COLO829 (cell line): ENCODE measurements around the gene METTL16.
"Not testable (repeated sequence)": the region's sequence is repeated elsewhere in the genome, so short reads cannot be mapped to it uniquely, and the experiment has no call there.

ENCODE experiments used
- DNase-seq: peaks from one replicate; pipeline ENCODE4 v3.0.0; 2012; ENCODE audit warnings: low spot score

The METTL16 gene

DNA sequence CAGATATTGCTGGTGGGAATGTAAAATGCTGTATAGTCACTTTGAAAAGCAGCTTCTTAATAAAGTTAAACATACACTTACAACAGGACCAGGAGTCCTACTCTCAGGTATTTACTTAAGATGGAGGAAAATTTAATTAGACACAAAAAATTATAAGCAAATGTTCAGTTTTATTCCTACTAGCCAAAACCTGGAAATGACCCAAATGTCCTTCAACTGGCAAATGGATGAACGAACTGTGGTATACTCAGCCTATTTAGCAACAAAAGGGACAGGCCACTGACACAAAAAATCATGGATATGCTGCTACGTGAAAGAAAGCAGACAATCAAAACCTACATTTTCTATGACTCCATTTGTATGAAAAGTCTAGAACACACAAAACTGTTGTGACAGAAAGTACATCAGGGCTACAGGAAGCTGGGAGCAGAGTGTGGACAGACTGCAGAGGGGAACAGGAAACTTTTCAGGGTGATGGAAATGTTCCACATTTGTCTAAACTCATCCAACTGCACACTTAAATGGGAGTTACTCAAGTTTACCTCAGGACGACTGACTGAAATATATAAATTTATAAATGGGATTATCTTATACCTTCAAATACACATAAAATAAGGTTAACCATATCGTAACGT lies 61.6 kb downstream of the METTL16 start:
- DNase-seq = no peak

DNA sequence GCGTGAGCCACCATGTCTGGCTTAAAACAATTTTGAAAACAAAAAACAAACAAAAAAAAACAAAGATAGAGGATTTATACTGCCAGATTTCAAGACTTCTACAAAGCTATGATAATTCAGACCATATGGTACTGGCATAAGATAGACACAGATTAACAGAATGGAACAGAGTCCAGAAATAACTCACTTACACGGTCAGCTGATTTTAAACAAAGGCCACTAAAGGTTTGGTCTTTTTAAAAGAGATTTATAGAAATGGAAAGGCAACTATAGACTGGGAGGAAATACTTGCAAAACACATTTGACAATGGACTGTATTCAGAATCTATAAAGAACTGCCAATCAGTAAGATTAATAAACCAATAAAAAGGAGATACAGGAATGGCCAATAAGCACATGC lies 62.2 kb downstream of the METTL16 start:
- no peak for DNase-seq

DNA sequence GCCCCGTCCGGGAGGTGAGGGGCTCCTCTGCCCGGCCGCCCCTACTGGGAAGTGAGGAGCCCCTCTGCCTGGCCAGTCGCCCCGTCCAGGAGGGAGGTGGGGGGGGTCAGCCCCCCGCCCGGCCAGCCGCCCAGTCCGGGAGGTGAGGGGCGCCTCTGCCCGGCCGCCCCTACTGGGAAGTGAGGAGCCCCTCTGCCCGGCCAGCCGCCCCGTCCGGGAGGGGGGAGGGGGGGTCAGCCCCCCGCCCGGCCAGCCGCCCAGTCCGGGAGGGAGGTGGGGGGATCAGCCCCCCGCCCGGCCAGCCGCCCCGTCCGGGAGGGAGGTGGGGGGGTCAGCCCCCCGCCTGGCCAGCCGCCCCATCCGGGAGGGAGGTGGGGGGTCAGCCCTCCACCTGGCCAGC lies 64.2 kb downstream of the METTL16 start:
- not testable (repeated sequence) for DNase-seq

DNA sequence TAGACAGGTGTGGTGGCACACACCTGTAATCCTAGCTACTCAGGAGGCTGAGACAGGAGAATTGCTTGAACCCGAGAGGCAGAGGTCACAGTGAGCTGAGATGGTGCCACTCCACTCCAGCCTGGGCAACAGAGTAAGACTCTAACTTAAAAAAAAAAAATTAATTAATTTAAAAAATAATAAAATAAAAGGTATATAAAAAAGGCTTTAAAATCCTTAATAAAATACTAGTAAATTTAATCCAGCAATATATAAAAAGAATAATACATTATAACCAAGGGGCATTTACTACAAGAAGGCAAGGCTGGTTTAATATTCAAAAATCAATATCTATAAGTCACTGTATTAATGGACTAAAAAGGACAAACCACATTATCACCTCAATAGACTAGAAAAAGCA lies 66.0 kb downstream of the METTL16 start:
- DNase-seq = no peak

DNA sequence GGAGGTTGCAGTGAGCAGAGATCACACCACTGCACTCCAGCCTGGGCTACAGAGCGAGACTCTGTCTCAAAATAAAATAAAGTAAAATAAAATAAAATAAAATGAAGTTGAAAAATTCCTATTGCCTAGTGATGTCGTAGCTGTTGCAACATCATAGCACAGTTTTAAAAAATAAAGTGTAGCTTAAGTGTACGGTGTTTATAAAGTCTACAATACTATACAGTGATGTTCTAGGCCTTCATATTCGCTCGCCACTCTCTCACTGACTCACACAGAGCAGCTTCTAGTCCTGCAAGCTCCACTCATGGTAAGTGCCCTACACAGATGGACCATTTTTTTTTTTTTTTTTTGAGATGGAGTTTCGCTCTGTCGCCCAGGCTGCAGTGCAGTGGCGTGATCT lies 67.3 kb downstream of the METTL16 start:
- DNase-seq = no peak

DNA sequence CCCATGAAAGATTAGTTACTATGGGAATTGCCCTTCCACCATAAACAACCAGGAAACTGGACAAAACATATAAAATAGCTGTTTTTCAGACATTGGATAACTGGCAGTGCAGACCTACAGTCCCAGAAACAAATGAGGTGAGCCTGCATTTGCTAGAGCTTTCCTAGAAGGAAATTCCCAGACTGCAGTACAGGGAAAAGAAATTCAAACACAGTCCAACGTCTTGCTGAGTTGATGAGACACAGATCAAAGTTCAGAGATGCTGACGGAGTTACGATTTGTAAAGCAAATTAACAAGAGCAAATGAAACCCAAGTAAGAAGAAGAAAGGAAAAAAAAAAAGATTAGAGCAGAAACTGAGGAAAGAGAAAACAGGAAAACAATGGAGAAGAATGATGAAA lies 69.5 kb downstream of the METTL16 start:
- no peak for DNase-seq

DNA sequence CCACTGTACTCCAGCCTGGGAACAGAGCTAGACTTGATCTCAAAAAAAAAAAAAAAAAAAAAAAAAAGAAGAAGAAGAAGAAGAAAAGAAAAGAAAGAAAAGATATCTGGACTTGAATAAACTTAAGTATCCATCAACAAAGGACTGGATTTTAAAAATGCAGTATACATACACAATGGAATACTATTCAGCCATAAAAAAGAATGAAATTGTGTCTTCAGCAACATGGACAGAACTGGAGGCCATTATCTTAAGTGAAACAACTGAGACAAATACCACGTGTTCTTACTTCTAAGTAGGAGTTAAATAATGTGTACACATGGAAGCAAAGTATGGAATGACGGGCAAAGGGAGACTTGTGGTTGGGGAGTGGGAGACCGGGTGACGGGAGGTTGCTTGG lies 70.8 kb downstream of the METTL16 start:
- DNase-seq = no peak

DNA sequence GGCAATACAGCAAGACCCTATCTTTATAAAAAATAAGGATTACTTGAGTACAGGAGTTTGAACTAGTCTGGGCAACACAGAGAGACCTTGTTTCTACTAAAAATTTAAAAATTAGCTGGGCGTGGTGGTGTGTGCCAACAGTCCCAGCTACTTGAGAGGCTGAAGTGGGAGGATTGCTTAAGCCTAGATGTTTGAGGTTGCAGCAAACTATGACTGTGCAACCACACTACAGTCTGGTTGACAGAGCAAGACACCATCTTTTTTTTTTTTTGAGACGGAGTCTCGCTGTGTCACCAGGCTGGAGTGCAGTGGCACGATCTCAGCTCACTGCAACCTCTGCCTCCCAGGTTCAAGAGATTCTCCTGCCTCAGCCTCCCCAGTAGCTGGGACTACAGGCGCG lies 71.7 kb downstream of the METTL16 start:
- not testable (repeated sequence) for DNase-seq

DNA sequence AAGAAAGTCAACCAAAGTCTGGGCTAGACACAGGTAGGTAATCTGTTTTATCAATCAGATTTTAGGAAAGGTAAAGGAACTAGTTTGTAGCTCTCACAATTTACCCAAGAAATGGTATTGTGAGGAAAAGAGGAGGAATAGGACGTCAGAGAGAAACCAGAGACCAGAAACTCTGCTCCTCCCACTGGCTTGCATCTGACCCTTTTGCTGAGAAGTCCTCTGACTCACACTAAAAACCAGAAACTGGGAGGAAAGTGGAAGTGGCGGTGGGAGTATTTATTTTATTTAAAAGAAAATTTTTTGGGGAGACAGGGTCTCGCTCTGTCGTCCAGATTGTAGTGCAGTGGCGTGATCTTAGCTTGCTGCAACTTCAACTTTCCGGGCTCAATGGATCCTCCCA lies 72.9 kb downstream of the METTL16 start:
- DNase-seq = no peak

DNA sequence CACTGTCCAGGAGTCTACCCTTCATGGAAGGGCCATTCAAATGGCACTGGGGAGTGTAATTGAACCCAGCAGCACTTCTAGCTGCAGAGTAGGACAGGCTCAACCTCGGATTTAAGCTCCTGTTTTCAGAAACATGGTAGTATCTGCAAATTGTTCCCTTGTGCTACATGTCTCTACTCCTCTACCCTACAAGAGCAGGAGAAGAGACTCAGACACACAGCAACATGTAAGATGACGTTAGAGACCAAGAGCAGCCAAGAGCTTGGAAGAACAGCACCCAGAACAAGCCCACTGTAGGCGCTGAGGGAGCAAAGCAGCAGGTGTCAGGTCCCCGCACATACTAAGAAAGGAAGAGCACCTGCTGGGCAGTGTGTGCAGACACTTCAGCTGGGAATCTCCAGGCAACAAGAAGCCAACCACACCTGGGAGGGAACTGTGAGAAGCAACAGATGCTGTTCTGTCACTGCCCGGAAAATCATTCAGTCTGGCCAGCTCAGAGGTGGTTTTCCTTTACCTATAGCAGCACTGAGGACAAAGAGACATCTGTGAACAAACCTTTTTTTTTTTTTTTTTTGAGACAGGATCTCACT lies 75.3 kb downstream of the METTL16 start:
- no peak for DNase-seq

DNA sequence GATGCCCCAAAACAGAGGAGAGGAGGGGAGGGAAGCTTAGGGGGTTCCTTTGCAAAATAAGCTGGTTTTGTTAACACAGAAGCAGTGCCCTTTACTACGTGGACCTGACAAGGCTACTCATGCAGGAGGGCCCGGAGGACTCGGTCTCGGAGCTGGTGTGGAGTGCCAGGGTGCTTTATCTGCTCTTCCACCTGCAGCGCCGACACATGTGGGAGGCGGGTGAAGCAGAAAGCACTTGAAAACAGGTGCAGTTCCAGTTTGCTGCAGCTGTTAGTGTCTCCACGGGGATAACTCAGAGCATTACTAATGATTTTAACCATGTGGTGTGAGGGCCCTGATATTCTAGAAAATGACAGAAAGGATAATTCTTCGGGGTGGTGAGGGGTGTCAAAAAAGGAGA lies 75.8 kb downstream of the METTL16 start:
- no peak for DNase-seq

DNA sequence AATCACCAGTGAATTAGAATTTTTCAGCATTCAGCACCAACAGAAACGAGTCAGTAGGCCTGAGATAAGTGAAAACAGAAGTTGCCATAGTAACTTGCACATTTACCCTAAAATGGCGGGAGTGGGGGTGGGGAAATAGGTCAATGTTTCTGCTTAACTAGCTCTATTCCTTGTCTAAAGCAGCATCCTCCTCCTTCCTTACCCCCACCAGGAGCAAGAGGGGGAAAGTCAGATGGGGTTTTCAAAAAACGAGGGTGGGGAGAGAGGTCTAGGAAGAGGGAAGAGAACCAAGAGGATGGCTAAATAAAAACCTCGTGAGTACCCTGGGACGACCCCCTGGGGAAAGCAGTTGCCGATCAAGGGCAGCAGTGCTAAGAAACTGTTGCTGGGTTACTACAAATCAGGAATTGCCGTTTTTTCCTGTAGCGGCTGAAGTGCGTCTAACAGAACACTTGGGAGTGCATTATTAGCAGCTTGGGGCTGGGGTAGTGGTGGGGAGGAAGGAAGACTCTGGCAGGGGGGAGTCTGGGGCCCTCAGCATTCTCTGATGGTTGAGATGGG lies 76.4 kb downstream of the METTL16 start:
- no peak for DNase-seq

DNA sequence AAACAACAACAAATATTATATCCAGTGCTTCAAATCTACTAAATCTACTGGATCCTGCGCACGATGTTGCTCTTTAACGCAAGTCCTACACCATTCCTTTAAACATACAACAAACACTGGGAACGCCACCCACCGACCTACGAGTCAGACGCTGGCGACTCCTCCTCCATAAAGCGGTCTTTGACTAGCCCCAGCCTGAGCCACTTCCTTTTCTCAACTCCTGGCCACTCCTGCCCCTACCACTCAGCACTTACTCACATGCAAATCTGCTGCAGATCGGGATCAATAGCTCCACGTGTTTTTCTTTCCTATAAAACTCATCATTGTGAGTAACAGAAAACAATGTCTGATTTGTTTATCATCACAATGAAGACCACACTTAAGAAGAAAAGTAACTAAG lies 78.0 kb downstream of the METTL16 start:
- DNase-seq = peak; percentile 45

DNA sequence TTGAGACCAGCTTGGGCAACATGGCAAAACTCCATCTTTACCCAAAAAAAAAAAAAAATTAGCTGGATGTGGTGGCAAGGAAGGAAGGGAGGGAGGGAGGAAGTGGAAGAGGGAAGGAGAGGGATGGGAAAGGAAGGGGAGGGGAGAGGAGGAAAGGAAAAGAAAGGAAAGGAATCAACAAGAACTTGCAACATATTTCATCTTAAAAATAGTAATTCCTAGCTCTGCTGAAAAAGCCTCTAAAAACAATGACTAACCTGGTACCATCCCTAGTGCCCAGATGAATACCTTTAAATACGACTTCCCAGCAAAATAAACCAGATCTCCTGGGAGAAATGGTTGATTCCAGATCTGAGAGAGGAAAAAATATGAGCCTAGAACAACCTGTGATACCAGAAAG lies 83.8 kb downstream of the METTL16 start:
- no peak for DNase-seq

DNA sequence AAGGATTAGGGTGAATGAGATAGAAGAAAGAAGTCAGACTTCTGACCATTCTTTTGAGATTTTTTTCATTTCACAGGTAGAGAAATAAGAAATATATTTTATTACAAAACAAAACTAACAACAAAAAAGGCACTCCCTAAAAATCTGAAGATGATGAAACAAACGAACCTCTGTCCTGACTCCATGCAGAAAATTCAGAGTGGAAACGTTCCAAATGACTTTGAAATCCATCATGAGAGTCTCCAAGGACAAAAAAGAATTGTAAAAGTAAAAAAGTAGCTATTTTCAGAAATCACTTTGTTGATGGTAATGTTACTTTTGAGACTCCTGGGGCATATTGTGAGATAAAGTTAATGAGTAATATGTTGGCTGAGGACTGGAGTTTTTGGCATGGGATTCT lies 84.5 kb downstream of the METTL16 start:
- DNase-seq = no peak

DNA sequence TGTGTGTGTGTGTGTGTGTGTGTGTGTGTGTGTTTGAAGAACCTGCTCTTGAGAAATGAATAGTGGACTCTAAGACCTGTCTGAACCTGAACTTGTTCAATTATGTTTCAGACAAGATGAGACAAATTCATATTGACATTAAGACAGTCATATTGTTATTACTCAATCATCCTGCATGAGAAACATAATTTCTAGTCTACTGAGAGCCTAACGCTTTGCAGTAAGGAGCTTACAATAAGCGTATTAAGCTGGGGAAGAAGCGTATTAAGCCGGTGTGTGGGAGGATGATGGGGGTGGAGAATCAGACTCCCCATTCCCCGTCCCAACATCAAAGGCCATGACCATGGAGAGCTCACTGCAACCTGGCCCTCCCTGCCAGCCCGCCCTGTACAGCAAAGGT lies 88.4 kb downstream of the METTL16 start:
- no peak for DNase-seq

DNA sequence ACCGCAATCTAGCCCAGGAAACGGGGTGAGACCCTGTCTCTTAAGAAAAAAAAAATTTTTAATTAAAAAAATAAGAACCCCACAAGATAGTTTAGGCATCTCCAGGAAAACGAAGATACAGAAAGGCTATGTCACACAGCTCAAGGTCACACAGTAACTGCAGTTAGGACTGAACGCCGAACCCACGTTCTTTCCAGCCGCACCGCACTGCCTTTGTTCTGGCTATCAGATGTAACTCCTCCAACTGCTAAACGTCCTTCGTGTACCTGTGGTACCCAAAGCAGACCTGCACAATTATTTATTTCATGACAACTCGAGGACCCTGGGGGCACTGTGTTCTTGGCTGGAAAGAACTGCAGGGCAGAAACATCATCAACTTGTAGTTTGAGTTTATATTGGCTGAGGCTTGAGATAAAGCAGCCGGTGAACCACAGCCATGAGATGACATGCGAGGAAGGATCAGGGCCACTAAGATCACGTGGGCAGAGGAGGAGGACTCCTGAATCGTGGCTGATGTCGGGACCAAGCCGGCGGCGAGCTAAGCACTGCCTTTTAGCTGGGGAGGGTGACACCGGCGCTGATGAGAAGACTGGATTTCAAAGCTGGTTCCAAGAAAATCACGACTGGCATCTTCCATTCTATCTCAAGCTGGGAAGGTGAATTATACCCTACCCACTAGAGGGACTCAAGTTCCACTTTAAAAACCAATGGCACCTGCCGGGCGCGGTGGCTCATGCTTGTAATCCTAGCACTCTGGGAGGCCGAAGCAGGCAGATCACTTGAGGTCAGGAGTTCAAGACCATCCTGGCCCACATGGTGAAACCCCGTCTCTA lies 90.2 kb downstream of the METTL16 start:
- no peak for DNase-seq

DNA sequence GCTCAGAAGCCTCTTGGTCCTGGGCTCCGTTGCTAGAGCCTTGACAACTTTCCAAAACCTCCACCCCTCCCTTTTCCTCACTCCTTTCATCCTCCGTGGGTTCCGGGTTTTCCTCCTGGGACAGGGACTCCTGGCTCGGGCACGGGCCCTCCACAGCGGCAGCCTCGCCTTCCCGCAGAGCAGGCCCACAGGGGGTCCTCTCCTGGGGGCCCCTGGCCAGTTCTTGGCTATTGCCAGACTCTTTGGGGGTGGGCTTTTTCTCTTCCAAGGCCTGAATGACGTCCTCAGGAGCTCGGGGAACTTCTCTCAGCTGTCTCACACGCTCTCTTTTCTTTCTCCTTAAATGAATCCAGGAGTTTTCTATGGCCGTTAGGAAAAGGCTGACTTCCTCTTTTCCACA lies 91.5 kb downstream of the METTL16 start:
- no peak for DNase-seq

DNA sequence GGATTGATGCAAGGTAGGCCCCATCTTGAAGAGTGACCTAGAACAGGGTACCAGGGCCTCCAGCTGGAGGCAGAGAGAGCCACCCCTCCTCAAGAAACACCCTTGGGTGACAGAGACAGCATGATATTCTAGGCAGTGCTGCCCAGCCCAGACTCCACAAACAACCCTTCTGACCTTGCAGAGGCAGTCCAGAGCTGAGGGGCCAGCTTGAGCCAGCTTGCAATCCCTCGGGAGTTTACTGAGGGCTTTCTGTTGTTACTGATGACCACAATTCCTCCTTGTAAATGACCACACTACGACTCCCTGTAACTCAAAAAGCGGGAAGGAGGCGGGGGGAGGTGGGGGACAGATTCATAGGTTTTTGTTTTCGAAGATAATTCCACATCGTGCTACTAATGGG lies 92.2 kb downstream of the METTL16 start:
- DNase-seq = no peak

DNA sequence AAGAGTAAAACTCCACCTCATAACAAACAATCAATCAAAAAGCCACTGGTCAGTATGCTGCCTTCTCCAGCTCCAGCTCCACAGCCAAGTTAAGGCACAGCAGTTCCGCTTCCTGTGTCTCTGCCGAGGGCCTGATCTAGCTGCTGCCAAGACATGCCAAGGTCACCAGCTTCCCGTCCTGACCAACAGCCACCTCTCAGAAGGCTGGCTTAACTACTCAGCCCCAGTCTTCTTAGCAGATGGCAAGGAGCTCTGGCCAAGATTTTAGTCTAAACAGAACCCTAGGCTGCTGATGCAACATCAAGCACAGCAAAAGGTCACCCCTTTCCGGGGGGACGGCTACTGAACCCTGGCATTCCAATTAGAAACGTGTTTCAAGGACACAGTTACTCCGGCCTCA lies 93.1 kb downstream of the METTL16 start:
- no peak for DNase-seq

DNA sequence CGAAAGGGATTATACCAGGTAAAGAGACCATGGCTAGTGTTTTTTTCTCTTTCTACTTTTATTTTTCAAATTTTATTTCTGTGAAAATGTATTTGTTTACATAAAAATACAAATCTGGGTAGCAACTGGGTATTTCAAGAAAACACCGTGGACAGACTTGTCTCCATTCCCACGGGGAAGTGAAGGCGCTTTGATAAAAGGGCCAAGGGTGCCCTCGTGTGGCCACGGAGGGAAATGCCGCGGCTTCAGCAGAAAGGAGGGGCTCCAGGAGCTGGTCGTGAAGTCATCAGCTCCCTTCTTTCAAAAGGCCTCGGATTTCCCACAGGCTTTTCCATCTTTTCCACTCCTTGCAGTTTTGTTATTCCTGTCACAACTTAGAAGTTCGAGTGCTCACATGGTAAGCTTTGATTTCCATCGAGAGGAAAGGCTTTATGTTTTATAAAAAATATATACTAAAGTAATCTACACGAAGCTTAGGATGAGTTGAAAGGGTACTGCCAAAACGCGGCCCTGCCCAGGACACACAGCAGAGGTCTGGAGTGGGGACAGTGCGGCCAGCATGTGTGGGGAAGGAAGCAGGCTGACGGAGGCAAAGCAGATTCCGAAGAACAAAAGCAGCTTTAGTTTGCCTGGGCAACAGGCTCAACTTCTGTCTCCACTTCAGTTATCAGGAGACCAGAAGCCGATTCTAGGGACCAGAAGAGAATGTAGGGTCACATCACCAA lies 95.5 kb downstream of the METTL16 start:
- DNase-seq = peak; percentile 84

DNA sequence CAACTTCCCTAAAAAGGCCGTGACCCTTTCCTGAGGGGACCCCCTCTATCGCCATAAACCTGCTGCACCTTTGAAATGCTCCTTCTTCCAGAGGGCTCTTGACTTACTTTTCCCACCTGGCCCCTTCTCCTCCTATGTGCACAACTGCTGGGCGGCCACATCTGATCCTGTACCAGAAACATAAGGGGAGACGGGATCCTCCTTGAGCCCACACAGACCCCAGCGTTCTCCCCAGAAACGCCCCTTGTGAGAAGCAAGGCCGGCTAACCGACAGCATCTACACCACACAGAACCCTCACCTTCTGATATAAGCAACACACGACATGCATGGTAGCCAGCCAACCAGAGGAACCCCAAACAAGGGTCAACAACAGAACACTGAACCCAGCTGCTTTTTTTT lies 96.6 kb downstream of the METTL16 start:
- no peak for DNase-seq
